M059J (cell line): ENCODE data around the gene VAV2. TPM values are rescaled to one million over a fixed set of nuclear protein-coding genes. Genes with fewer than 3 reads are reported as not detected.
"Not testable (repeated sequence)": the region's sequence is repeated elsewhere in the genome, so short reads cannot be mapped to it uniquely, and the experiment has no call there.

ENCODE experiments used
- DNase-seq: peaks from one replicate; pipeline ENCODE4 v3.0.0-alpha.2; 2012; ENCODE audit warnings: low read depth
- total RNA-seq: library from RNA; depleted of rRNA; stranded (reverse); fragments of >200 nt; shearing (Covaris generic); gene quantifications from 2 replicates; pipeline ENCODE4 v1.2.3, GENCODE V29; 2014

Gene VAV2
- total RNA-seq, 1 experiment from 2014 or later: 17.2 TPM

DNA sequence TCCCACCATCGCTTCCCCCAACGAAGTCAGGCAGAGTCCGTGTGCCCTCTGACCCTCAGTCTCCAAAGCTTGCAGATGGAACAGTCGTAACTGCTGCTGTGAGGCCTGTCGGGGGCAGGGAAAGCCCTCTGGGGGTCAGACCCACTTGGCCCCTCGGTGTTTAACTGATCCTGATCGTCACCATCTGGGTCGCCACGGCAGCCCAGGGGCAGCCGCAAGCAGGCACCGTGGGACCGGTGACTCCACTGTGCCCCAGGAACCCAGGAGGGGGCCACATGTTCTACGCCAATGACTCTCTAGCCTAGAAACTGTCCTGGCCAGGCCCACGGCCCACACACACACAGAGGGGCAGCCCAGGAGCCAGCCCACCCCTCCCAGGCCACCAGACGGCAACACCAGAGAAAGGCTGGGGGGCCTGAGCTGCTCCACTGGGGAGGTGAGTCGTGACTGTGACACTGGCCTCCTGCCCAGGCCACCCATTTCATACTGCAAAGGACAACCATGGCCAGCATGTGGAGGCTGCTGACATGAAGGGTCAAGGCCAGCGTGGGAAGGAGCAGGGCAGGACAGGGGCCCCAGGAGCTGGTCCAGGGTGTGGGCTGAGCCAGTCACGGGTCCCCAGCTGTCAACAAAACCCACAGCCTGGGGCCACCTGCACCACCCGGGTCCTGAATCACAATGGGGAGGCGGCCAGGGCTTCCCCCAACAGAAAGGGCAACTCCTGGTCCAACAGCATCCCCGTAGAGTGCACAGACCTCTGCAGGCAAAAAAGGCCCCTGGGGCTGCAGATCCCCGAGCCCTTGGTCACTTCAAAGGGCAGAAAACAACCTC is 20.8 kb downstream of the VAV2 start:
- DNase-seq: peak; percentile 19

DNA sequence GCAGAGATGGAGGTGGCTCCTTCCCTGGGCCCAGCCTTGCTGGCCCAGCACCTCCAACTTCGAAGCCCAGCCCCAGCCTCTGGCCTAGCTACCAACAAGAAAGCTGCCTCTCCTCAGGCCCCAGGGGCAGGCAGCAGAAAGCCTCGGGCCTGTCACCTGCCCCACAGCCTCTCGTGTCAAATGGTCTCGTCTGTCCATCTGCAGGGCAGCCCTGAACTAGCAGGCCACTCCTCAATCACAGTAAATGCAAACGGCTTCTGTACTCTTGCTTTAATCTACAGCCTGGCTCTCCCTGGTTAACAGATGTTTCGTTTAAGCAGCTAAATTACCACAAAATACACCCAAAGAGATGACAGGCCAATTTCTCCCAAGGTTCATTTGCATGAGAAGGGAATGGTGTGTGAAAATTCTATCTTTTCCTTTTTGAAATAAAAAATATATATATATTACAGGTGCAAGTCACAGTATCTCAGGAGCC is 21.5 kb downstream of the VAV2 start:
- DNase-seq: no peak

- no peak for DNase-seq
Measured at GRCh38 chr9:133969681-133970580, 22.2 kb downstream of the VAV2 start.

DNA sequence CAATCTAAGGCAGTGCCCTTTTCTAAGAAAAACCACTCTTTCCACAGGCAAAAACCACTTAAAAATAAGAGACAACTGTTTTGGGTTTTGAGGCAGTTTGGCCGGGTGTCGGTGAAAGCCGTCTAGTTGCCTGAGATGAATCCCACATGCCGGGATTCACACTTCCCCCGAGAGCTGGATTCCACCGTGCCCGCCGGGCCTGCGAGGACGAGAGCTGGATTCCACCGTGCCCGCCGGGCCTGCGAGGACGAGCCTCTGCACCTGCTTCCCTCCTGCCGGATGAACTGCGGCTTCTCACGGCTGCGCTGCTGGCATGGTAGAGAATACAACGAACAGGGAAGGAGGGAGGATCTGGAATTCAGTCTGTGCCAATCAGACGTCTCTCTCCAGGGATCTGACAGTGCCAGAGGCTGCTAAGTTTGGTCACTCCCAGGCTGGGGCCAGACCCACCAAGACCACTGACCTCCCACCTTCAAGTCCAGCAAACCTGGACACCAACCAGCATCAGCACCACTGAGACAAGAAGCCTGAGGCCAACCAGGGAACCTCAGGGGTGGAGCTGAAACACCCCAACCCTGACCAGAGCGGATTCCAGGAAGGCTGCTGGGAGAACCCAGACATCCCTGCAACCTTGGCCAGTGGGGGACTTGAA is 23.0 kb downstream of the VAV2 start:
- DNase-seq: no peak

GRCh38 chr9:133968428-133968827 is 23.7 kb downstream of the VAV2 start:
- DNase-seq: no peak

GRCh38 chr9:133967024-133967741 is 24.9 kb downstream of the VAV2 start:
- DNase-seq: peak; percentile 94

- no peak for DNase-seq
Measured at GRCh38 chr9:133964463-133964862, 27.7 kb downstream of the VAV2 start.

- no peak for DNase-seq
Measured at GRCh38 chr9:133963166-133963565, 29.0 kb downstream of the VAV2 start.

DNA sequence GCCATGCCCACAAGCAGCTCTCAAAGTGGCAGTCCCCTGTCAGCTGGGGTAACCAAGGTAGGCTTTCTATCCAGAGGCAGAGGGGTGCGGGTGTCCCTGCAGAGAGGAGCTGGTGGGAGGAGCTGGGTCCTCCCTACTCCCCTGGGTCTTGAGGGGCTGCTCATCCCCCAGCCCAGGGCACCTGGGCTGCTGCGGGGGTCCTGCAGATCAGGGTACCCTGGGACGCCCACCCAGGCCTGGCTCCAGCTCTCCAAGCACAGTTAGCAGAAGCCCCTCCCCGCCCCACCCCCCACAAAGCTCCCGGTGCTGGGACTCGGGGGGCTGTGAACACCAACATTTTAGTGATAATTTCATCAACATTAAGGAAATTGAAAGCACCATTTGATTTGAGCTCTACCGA is 29.8 kb downstream of the VAV2 start:
- no peak for DNase-seq

- no peak for DNase-seq
Measured at GRCh38 chr9:133961226-133962165, 30.6 kb downstream of the VAV2 start.

DNA sequence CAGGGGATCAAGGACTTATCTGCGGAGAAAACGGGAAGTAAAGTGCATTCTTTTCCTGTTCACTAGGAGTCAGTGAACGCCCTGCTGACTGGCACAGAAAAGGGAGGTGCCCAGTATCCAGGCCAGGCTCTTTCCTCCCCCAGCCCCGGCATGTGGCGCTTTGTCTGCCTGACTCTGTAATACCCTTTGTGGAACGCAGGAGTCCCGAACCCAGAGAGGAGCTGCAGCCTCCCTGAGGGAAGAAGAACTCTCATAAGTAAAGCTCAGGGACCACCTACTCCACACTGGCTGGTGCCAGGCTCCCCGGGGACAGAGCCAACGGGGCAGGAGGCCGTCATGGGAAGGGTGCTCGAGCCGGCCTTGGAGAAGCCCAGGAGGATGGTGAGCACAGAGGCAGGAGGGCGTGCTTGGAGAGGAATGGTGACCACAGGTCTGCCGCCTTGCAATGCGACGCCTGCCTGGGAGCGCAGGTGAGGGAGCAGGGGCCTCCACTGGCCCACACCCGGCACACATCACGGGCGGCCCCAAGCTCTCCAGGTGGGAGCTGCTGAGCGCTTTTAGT is 31.5 kb downstream of the VAV2 start:
- no peak for DNase-seq

- no peak for DNase-seq
Measured at GRCh38 chr9:133959966-133960567, 32.1 kb downstream of the VAV2 start.

DNA sequence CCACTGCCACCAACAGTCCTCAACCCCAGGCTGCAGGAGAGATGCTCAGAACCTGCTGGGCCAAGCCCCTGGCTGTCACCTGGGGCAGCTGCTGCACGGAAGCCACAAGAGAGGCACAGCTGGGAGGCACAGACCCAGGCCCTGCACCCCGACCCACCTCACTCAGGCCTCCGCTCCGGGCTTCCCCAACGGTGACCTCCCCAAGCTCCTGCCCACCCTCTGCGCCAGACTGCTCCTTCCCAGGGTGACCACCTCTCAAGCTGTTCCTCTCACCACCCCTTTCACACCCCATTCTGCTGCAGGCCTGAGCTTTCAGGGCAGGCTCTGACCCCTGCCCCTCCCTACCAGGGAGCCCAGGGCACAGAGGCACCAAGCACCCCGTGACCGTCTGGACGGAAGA is 33.0 kb downstream of the VAV2 start:
- DNase-seq: no peak

DNA sequence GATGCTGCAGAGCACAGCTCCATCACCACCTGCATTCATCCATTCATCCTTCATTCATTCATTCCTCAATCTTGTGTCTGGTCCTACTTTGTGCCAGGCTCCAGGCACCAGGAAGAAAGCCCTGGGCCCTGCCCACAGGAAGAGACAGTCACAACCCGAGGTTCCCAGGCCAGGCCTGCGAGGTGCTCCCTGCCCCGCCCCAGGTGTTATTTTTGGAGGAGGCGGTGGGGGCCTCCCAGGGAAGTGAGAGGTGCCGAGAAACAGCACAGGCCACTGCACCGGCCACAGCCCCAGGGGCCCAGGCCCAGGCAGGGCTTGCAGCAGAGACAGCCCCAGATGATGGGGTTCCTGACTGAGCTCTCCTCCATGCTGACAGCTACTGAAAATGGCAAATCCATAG is 33.4 kb downstream of the VAV2 start:
- no peak for DNase-seq

DNA sequence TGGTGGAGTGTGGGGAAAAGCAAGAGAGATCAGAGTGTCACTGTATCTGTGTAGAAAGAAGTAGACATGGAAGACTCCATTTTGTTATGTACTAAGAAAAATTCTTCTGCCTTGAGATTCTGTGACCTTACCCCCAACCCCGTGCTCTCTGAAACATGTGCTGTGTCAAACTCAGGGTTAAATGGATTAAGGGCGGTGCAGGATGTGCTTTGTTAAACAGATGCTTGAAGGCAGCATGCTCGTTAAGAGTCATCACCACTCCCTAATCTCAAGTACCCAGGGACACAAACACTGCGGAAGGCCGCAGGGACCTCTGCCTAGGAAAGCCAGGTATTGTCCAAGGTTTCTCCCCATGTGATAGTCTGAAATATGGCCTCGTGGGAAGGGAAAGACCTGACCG is 34.4 kb downstream of the VAV2 start:
- DNase-seq: not testable (repeated sequence)

DNA sequence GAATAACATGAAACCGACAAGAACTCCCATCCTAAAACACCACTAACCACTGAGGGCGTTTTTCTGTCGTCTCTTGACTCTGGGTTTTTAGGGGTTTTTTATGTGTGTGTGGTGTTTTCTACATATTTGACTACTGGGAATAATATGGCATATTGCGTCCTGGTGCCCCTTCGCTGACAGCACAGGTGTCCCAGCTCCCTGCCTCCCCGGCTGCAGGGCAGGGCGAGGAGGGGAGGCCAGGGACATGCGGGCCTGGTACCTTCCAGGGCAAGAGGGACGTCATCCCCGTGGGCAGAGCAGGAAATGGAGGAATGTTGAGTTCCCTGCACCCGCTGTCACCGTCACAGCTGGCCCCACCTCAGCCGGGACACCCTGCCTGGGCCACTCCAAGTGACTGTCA is 34.8 kb downstream of the VAV2 start:
- no peak for DNase-seq

DNA sequence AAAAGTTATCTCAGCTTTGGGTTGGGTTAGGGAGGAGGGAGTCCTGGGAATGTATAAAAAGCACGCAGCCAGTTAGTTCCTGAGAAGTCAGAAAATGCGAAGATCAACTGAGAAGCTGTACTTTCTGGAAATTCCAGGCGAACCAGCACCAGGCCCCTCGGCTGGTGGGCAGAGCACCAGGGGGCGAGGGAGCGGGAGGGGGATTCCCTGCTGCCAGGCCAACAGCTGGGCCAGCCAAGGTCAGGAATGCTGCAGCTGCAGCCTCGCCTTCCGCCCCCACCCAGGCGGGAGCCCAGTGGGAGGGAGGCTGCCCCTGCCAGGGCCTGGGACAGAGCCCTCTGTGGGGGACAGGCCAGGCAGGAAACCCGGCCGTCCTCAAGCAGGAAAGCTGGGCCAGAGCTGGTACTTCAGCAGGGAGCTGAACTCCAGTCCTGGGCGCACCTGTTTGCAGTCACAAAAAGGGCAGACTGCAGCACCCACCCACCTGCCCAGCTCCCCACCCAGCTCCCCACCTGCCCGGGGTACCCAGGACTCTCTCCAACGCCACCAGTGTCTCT is 35.5 kb downstream of the VAV2 start:
- no peak for DNase-seq

DNA sequence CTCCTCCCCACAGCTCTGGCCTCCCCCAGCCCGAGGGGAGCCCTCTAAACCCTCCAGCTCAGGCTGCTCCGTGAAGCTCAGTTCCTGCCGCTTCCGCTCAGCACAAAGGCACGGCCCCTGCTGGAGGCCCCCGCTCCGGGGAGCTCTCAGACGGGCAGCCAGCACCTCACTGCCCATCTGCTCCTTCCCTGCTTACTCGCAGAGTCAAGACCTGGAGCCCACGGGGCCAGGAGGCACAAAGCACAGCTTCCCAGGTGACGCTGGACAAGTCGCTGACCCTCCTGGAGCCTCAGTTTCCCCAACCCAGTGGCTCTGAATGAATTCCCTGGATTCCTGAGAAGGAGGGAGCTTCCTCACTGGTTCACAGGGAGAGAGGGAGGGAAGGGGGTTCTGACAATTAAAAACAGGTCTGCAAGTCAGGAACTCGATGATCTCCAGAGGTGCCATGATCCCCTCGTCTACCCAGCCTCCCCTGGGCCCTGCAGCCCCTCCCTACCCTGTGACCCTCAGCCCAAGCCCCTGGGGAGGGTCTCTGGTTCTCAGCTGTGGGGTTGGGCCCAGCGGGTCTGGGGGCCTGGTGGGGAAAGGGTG is 36.2 kb downstream of the VAV2 start:
- no peak for DNase-seq
